Hepatocyte (in vitro differentiated cells): ENCODE measurements around the gene USHBP1.

Experiments
- EZH2 ChIP-seq: fragments of 200-600 bp; sonication (generic); IDR thresholded peaks from 2 replicates; pipeline ENCODE4 v1.6.1; 2016; ENCODE audit warnings: antibody characterized with exemption, mild to moderate bottlenecking, borderline replicate concordance
- EZH2phosphoT487 ChIP-seq: fragments of 200-600 bp; sonication (generic); IDR thresholded peaks from one replicate; pipeline ENCODE4 v1.6.1; 2018; ENCODE audit warnings: antibody characterized with exemption, mild to moderate bottlenecking, low read depth, moderate library complexity; ENCODE audit not compliant: unreplicated experiment, severe bottlenecking
- TF ChIP-seq, protein P1 (sequence below): fragments of 200-600 bp; sonication (generic); IDR thresholded peaks from 2 replicates; pipeline ENCODE4 v1.5.1; 2016; ENCODE audit warnings: antibody characterized with exemption, mild to moderate bottlenecking; ENCODE audit not compliant: poor library complexity

DNA sequence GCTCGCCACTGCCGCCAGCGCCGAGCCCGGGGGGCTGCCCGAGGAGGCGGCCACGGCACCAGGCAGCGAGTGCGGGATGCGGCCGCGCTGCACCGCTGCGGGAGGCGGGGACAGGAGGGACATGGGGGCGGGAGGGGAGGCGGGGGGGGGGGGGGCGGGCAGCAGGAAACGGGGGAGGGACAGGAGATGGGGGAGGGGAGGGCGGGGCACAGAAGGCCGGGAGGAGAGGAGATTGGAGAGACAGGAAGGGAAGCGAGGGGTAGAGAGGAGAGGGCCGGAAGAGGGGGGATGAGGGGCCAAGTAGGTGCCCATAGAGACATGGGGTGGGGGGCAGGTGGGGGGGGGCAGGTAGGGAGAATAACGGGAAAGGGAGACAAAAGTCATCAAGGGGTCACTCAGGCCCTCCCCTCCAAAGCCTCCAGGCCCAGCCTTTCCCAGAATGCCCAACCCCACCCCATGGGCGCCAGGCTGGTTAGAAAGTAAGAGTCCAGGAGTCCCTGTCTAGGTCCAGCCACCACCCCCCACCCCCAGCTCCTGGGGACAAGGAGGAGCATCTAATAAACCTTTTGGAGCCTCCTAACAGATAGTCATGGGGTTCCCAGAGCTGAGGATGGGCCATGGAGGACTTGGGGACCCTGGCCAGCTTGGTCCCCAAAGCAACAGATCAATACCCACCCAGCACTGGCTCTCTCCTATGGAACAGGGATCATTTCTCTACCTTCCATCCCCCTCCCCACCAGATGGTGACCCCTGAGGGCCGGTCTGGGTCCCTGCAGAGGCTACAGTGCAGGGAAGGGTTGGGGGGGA is 28.4 kb downstream of the USHBP1 start:
- TF ChIP-seq EZH2 (no peak), EZH2phosphoT487 (no peak)
- TF ChIP-seq, protein P1, sequence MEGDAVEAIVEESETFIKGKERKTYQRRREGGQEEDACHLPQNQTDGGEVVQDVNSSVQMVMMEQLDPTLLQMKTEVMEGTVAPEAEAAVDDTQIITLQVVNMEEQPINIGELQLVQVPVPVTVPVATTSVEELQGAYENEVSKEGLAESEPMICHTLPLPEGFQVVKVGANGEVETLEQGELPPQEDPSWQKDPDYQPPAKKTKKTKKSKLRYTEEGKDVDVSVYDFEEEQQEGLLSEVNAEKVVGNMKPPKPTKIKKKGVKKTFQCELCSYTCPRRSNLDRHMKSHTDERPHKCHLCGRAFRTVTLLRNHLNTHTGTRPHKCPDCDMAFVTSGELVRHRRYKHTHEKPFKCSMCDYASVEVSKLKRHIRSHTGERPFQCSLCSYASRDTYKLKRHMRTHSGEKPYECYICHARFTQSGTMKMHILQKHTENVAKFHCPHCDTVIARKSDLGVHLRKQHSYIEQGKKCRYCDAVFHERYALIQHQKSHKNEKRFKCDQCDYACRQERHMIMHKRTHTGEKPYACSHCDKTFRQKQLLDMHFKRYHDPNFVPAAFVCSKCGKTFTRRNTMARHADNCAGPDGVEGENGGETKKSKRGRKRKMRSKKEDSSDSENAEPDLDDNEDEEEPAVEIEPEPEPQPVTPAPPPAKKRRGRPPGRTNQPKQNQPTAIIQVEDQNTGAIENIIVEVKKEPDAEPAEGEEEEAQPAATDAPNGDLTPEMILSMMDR = no peak
